H9 (cell line): ENCODE measurements around the gene RPS6KA4. TPM values are rescaled to one million over a fixed set of nuclear protein-coding genes. Genes with fewer than 3 reads are reported as not detected.

Experiments used
- DNase-seq: peaks from one replicate; pipeline ENCODE4 v3.0.0-alpha.2; 2017
- H2AFZ ChIP-seq: one replicate; pipeline ENCODE4 v1.6.1; 2013; ENCODE audit warnings: mild to moderate bottlenecking, low read length, control low read depth, moderate library complexity
- H2AK5ac ChIP-seq: 2 replicates; pipeline ENCODE4 v1.6.1; 2013; ENCODE audit warnings: low read length, control low read depth, mixed read lengths; ENCODE audit not compliant: insufficient read length
- H2BK120ac ChIP-seq: one replicate; pipeline ENCODE4 v1.6.1; 2013; ENCODE audit warnings: low read depth, mild to moderate bottlenecking, low read length, control low read depth, inconsistent platforms; ENCODE audit not compliant: poor library complexity, severe bottlenecking
- H2BK12ac ChIP-seq: 2 replicates; pipeline ENCODE4 v1.6.1; 2013; ENCODE audit warnings: low read length, control low read depth, mixed read lengths, low read depth; ENCODE audit not compliant: insufficient read length
- H2BK15ac ChIP-seq: 2 replicates; pipeline ENCODE4 v1.6.1; 2013; ENCODE audit warnings: low read depth, low read length, control low read depth
- H2BK20ac ChIP-seq: one replicate; pipeline ENCODE4 v1.6.1; 2013; ENCODE audit warnings: low read depth, mild to moderate bottlenecking, low read length, control low read depth, inconsistent platforms; ENCODE audit not compliant: poor library complexity, severe bottlenecking
- H2BK5ac ChIP-seq: 2 replicates; pipeline ENCODE4 v1.6.1; 2013; ENCODE audit warnings: low read length, control low read depth, mixed read lengths; ENCODE audit not compliant: insufficient read length
- H3K14ac ChIP-seq: 2 replicates; pipeline ENCODE4 v1.6.1; 2013; ENCODE audit warnings: low read length, control low read depth; ENCODE audit not compliant: insufficient read depth
- H3K18ac ChIP-seq: 2 replicates; pipeline ENCODE4 v1.6.1; 2013; ENCODE audit warnings: low read depth, mild to moderate bottlenecking, mixed read lengths, low read length, control low read depth; ENCODE audit not compliant: insufficient read length
- H3K23ac ChIP-seq: 2 replicates; pipeline ENCODE4 v1.6.1; 2013; ENCODE audit warnings: low read length, control low read depth, mixed read lengths, low read depth; ENCODE audit not compliant: insufficient read length
- H3K23me2 ChIP-seq: 2 replicates; pipeline ENCODE4 v1.6.1; 2013; ENCODE audit warnings: low read depth, mild to moderate bottlenecking, mixed read lengths, low read length, control low read depth; ENCODE audit not compliant: insufficient read length, poor library complexity, severe bottlenecking
- H3K27ac ChIP-seq: 2 replicates; pipeline ENCODE4 v1.5.1; 2013; ENCODE audit warnings: low read length, control low read depth, mixed read lengths, low read depth; ENCODE audit not compliant: insufficient read length
- H3K27me3 ChIP-seq: 2 replicates; pipeline ENCODE4 v1.6.1; 2013; ENCODE audit warnings: low read length, control low read depth, inconsistent platforms; ENCODE audit not compliant: insufficient read depth
- H3K4ac ChIP-seq: 2 replicates; pipeline ENCODE4 v1.6.1; 2013; ENCODE audit warnings: low read depth, mild to moderate bottlenecking, control low read depth, inconsistent platforms, low read length, moderate library complexity
- H3K4me1 ChIP-seq: 2 replicates; pipeline ENCODE4 v1.6.1; 2013; ENCODE audit warnings: low read length, control low read depth, inconsistent platforms; ENCODE audit not compliant: insufficient read depth
- H3K4me2 ChIP-seq: 2 replicates; pipeline ENCODE4 v1.6.1; 2013; ENCODE audit warnings: low read length, control low read depth, mixed read lengths; ENCODE audit not compliant: insufficient read length, insufficient read depth
- H3K56ac ChIP-seq: 2 replicates; pipeline ENCODE4 v1.6.1; 2013; ENCODE audit warnings: low read depth, mild to moderate bottlenecking, mixed read lengths, low read length, control low read depth; ENCODE audit not compliant: insufficient read length
- H3K79me1 ChIP-seq: 2 replicates; pipeline ENCODE4 v1.6.1; 2013; ENCODE audit warnings: low read depth, mild to moderate bottlenecking, moderate library complexity, low read length, control low read depth, inconsistent platforms; ENCODE audit not compliant: insufficient read depth, poor library complexity, severe bottlenecking
- H3K79me2 ChIP-seq: 2 replicates; pipeline ENCODE4 v1.6.1; 2013; ENCODE audit warnings: low read length, control low read depth, inconsistent platforms; ENCODE audit not compliant: insufficient read depth
- H3K9ac ChIP-seq: 2 replicates; pipeline ENCODE4 v1.6.1; 2013; ENCODE audit warnings: low read length, control low read depth, mixed read lengths; ENCODE audit not compliant: insufficient read length; ENCODE audit errors: extremely low read depth
- H3K9me3 ChIP-seq: one replicate; pipeline ENCODE4 v1.6.1; 2013; ENCODE audit warnings: low read depth, low read length, inconsistent platforms; ENCODE audit not compliant: control insufficient read depth
- H3T11ph ChIP-seq: one replicate; pipeline ENCODE4 v1.6.1; 2013; ENCODE audit warnings: mild to moderate bottlenecking, low read length, control low read depth, inconsistent platforms
- H4K20me1 ChIP-seq: one replicate; pipeline ENCODE4 v1.6.1; 2013; ENCODE audit not compliant: control insufficient read depth, insufficient read length, insufficient read depth
- H4K5ac ChIP-seq: 2 replicates; pipeline ENCODE4 v1.6.1; 2013; ENCODE audit warnings: low read depth, mild to moderate bottlenecking, mixed read lengths, low read length, control low read depth; ENCODE audit not compliant: insufficient read length
- H4K8ac ChIP-seq: replicated peaks from 2 replicates; pipeline ENCODE4 v1.6.1; 2013; ENCODE audit warnings: low read length, control low read depth, mixed read lengths, low read depth; ENCODE audit not compliant: insufficient read length
- H4K91ac ChIP-seq: 2 replicates; pipeline ENCODE4 v1.6.1; 2013; ENCODE audit warnings: low read depth, mild to moderate bottlenecking, moderate library complexity, mixed read lengths, low read length, control low read depth; ENCODE audit not compliant: insufficient read length
- H3K27ac Mint-ChIP-seq, 3 experiments: 2 replicates in 2 of 3; 3 replicates in 1 of 3; pipeline ENCODE4 v1.8.0; 2020 to 2021; ENCODE audit warnings: mixed read lengths in 3 of 3, mild to moderate bottlenecking in 1 of 3, moderate library complexity in 1 of 3
- H3K27me3 Mint-ChIP-seq: 2 replicates; pipeline ENCODE4 v1.8.0; 2021; ENCODE audit warnings: low read depth, mild to moderate bottlenecking, moderate library complexity, mixed read lengths
- H3K36me3 Mint-ChIP-seq, 3 experiments: 2 replicates in 2 of 3; 3 replicates in 1 of 3; pipeline ENCODE4 v1.8.0; 2020 to 2021; ENCODE audit warnings: low read depth in 3 of 3, mixed read lengths in 3 of 3; ENCODE audit not compliant: insufficient read depth in 1 of 3
- H3K4me1 Mint-ChIP-seq, 2 experiments: 2 replicates each; pipeline ENCODE4 v1.8.0; 2020; ENCODE audit warnings: mixed read lengths in 2 of 2
- H3K4me3 Mint-ChIP-seq, 2 experiments: 2 replicates in 1 of 2; 3 replicates in 1 of 2; pipeline ENCODE4 v1.8.0; 2020 to 2021; ENCODE audit warnings: mild to moderate bottlenecking in 2 of 2, mixed read lengths in 2 of 2, moderate library complexity in 1 of 2
- H3K9me3 Mint-ChIP-seq, 2 experiments: 2 replicates in 1 of 2; 3 replicates in 1 of 2; pipeline ENCODE4 v1.8.0; 2020; ENCODE audit warnings: mild to moderate bottlenecking in 2 of 2, mixed read lengths in 2 of 2, moderate library complexity in 1 of 2
- CTCF ChIP-seq: fragments of 200-600 bp; sonication (generic); conservative IDR thresholded peaks from 3 replicates; pipeline ENCODE4 v1.8.0; 2021; ENCODE audit warnings: antibody characterized with exemption, mild to moderate bottlenecking
- WGBS: extraction: QIAGEN DNeasy Blood & Tissue Kit; methylation state at CpG from one replicate; pipeline ENCODE4 v1.1.7; 2013; ENCODE audit warnings: missing lambda C conversion rate, low lambda C conversion rate, mixed read lengths; ENCODE audit not compliant: insufficient read length; ENCODE audit errors: extremely low coverage; 5-methylcytosine and 5-hydroxymethylcytosine counted together
- total RNA-seq: library from RNA; stranded (reverse); gene quantifications from 2 replicates; pipeline ENCODE4 v1.2.1, GENCODE V29; 2021

Gene RPS6KA4
- total RNA-seq, 1 experiment from 2014 or later = 10.8 TPM

GRCh38 chr11:64371201-64371600 lies 12.2 kb downstream of the RPS6KA4 start:
- Histone ChIP-seq H3K27me3 (no peaks in the 10 kb centered on the region), H3K4me2 (no peak overlapping the region), H2BK15ac (no peak overlapping the region), H4K5ac (no peak overlapping the region), H4K91ac (no peak overlapping the region), H3K4me1 (no peaks in the 10 kb centered on the region; the same call in 1 of the 2 replicates), H2BK120ac (no peak overlapping the region), H2AK5ac (no peak overlapping the region), H3K56ac (no peak overlapping the region), H3T11ph (no peak overlapping the region), H3K79me1 (no peaks in the 10 kb centered on the region), H3K18ac (no peak overlapping the region), H3K14ac (no peak overlapping the region), H2BK20ac (no peak overlapping the region), H3K79me2 (no peaks in the 10 kb centered on the region), H2BK12ac (no peak overlapping the region), H3K9me3 (no peaks in the 10 kb centered on the region), H4K8ac (no peak overlapping the region), H2BK5ac (no peak overlapping the region), H3K23me2 (no peaks in the 10 kb centered on the region), H3K23ac (no peak overlapping the region), H3K9ac (no peak overlapping the region), H3K27ac (no peak overlapping the region), H4K20me1 (no peaks in the 10 kb centered on the region), H3K4ac (no peak overlapping the region), H2AFZ (no peak overlapping the region)
- Mint-ChIP-seq H3K4me3 (no peak overlapping the region), H3K27ac (peak overlapping the region in 1 of 3 experiments; percentile 88; a peak in 1 of 7 replicates), H3K27me3 (no peaks in the 10 kb centered on the region), H3K36me3 (peaks cover 16 to 31% (median 22%) of the 10 kb centered on the region in 3 experiments), H3K4me1 (peaks cover 9 to 18% of the 10 kb centered on the region in 2 experiments), H3K9me3 (no peaks in the 10 kb centered on the region; a peak in 1 of 5 replicates)
- no peak for TF ChIP-seq CTCF
- no peak for DNase-seq
- no CpG with 5 or more reads among the region's 22 CpGs for WGBS
